Left ventricle myocardium inferior (tissue), 1 donor: ENCODE data around the gene IGSF21. TPM values are rescaled to one million over a fixed set of nuclear protein-coding genes. Genes with fewer than 3 reads are reported as not detected.

Experiments
- DNase-seq: peaks from one replicate; pipeline ENCODE4 v3.0.0-alpha.2; 2020
- H3K27ac ChIP-seq: fragments of 200-600 bp; replicated peaks from 2 replicates; pipeline ENCODE4 v1.8.0; 2021
- H3K27me3 ChIP-seq: fragments of 200-600 bp; 2 replicates; pipeline ENCODE4 v1.8.0; 2021; ENCODE audit warnings: low read depth
- H3K36me3 ChIP-seq: fragments of 200-600 bp; 2 replicates; pipeline ENCODE4 v1.8.0; 2021
- H3K4me1 ChIP-seq: fragments of 200-600 bp; 2 replicates; pipeline ENCODE4 v1.8.0; 2021
- H3K4me3 ChIP-seq: fragments of 200-600 bp; 2 replicates; pipeline ENCODE4 v1.8.0; 2021; ENCODE audit warnings: mild to moderate bottlenecking, moderate library complexity
- H3K9me3 ChIP-seq: fragments of 200-600 bp; replicated peaks from 2 replicates; pipeline ENCODE4 v1.8.0; 2021
- intact Hi-C: fragments of 100-400 bp; cut with micrococcal nuclease; formaldehyde crosslinking; loops from one replicate; pipeline ENCODE4 v1.11.0; 2022
- total RNA-seq: library from RNA; stranded (reverse); fragmentation: NEBNext Ultra II Directional; extraction: Animal tissue kit (Norgen Biotek cat#: 25700); gene quantifications from one replicate; pipeline ENCODE4 v1.2.1, GENCODE V29; 2021
- TF ChIP-seq, protein P1 (sequence below): fragments of 200-600 bp; IDR thresholded peaks from 2 replicates; pipeline ENCODE4 v1.8.0; 2021; ENCODE audit warnings: antibody characterized with exemption, mild to moderate bottlenecking, borderline replicate concordance
- donor health status: DM: no; HTN: yes; CAD: no; lungs with severe emphysema.

IGSF21 gene
- total RNA-seq, 1 donor from 2014 or later = 0.47 TPM

DNA sequence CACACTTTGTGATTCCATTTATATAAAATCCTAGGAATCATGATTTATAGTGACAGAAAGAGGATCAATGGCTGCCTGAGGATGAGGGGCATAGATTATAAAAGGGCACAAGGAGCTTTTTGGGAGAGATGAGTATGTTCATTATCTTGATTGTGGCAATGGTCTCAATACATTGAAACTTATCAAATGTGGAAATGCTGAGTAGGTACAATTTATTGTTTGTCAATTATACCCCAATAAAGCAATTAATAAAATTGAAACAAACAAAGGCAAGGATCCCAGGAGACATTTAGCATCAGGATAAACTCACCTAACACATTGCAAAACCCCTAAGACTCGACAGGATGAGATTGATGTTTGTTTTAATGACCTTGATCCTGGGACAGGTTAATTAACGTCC is 220.1 kb downstream of the IGSF21 start:
- no peaks in the 10 kb centered on the region for H3K4me1 ChIP-seq
- DNase-seq = no peak
- H3K27ac ChIP-seq = no peak overlapping the region
- no peak overlapping the region for H3K4me3 ChIP-seq
- no peaks in the 10 kb centered on the region for H3K36me3 ChIP-seq
- H3K27me3 ChIP-seq = peaks cover 93% of the 10 kb centered on the region
- intact Hi-C loops = no loop called here
- H3K9me3 ChIP-seq = no peaks in the 10 kb centered on the region
- TF ChIP-seq, protein P1, sequence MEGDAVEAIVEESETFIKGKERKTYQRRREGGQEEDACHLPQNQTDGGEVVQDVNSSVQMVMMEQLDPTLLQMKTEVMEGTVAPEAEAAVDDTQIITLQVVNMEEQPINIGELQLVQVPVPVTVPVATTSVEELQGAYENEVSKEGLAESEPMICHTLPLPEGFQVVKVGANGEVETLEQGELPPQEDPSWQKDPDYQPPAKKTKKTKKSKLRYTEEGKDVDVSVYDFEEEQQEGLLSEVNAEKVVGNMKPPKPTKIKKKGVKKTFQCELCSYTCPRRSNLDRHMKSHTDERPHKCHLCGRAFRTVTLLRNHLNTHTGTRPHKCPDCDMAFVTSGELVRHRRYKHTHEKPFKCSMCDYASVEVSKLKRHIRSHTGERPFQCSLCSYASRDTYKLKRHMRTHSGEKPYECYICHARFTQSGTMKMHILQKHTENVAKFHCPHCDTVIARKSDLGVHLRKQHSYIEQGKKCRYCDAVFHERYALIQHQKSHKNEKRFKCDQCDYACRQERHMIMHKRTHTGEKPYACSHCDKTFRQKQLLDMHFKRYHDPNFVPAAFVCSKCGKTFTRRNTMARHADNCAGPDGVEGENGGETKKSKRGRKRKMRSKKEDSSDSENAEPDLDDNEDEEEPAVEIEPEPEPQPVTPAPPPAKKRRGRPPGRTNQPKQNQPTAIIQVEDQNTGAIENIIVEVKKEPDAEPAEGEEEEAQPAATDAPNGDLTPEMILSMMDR = no peak

DNA sequence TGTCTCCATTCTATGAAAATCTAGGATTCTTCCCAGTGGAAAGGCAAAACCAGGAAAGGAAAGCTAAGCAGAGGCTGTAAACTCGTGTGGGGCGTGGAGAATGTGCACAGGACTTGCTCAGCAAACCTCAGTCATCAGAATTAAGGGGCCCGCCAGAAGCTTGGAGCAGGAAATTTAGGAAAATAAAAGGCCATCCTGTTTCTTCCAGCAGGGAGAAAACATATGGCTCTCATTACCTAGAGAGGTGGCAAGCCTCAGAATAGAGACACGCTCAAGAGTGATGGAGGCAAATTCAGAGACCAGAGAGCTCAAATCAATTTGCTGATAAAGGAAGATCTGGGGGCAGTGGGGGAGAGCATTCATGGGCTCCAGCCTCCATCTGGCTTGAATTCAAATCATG is 221.2 kb downstream of the IGSF21 start:
- no peak overlapping the region for H3K4me3 ChIP-seq
- no peak for DNase-seq
- no peaks in the 10 kb centered on the region for H3K9me3 ChIP-seq
- intact Hi-C loops = no loop called here
- H3K27me3 ChIP-seq = peaks cover 91% of the 10 kb centered on the region
- no peak overlapping the region for H3K27ac ChIP-seq
- H3K4me1 ChIP-seq = no peaks in the 10 kb centered on the region
- TF ChIP-seq, protein P1 = no peak
- H3K36me3 ChIP-seq = no peaks in the 10 kb centered on the region

DNA sequence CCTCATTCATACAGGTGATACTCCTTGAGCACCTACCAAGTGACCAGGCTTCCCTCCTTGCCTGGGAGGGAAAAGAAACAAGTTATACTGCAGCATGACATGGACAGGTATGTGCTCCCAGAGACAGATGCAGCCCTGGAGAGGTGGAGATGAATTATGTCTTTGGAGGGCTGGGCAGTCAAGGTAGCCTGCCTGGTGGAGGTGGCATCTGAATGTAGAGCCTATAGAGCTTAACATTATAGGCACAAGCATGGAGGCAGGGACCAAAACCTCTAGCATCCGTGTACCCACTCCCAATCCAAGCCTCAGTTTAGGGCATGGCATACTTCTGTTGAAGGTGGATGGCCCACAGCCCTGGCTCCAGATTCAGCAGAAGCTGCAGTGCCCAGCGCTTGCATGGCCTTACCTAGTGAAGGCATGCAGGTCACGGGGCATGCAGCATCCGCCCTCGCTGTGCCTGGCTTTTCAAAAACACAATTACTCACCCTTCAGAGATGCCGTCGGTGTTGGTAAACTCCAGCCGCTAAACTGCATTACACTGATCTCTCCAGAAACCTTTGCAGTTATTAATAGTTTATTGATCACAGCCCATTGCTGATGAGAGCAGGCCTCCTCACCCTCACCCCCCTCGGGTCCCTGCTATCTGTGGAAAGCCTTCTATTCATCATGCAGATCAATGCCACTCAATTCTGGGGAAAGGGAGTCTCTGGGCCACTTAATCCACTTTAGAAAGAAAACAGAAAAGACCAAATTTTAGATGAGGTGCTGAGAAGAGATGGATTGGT is 222.1 kb downstream of the IGSF21 start:
- Histone ChIP-seq H3K27me3 (peaks cover 91% of the 10 kb centered on the region), H3K4me1 (no peaks in the 10 kb centered on the region), H3K9me3 (no peaks in the 10 kb centered on the region), H3K36me3 (no peaks in the 10 kb centered on the region), H3K27ac (no peak overlapping the region), H3K4me3 (no peak overlapping the region)
- intact Hi-C loops = no loop called here
- DNase-seq = no peak
- TF ChIP-seq, protein P1 = no peak

DNA sequence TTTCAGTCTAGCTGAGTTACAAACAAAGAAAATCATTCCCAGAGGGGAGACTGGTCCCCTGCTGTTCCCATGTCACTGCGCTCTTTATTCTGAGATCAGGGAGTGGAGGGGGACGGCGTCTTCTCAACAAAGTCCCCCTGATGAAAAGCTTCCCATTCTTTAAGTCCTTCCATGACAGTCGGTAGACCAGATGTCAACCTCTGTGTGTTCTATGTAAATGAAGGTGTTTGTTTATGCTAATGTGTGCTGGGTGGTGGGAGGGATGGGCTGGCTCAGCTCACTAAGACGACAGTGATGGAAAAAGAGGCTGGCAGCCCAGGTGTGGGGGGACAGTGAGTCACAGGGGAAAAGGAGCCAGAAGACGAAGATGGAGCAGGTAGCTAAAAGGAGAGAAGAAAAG is 225.0 kb downstream of the IGSF21 start:
- TF ChIP-seq, protein P1 = no peak
- H3K9me3 ChIP-seq = no peaks in the 10 kb centered on the region

DNA sequence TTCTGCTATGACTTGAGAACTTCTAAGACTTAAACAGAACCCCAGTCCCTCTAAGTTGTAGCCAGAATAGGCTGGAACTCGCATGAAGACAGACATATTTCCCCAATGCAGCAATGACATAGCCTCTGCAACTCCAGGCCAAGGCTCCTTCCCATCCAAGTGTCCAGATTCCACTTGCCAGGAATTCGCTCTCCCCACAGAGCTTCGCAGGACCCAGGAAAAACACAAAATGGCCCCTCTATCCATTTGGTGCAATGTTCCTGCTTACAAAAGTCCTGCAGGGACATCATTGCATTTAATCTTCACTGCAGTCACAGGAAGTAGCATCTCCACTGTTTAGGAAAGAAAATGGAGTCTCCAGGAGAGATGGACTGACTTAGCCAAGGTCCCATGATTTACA is 225.6 kb downstream of the IGSF21 start:
- Histone ChIP-seq H3K4me1 (no peaks in the 10 kb centered on the region), H3K4me3 (no peak overlapping the region), H3K36me3 (no peaks in the 10 kb centered on the region), H3K27ac (no peak overlapping the region), H3K27me3 (peaks cover 96% of the 10 kb centered on the region), H3K9me3 (no peaks in the 10 kb centered on the region)
- DNase-seq = no peak
- intact Hi-C loops = no loop called here
- TF ChIP-seq, protein P1 = no peak

More for the DNA sequence above, 225.0 kb downstream of the IGSF21 start:
- DNase-seq = no peak
- Histone ChIP-seq H3K36me3 (no peaks in the 10 kb centered on the region), H3K27ac (no peak overlapping the region), H3K4me1 (no peaks in the 10 kb centered on the region), H3K4me3 (no peak overlapping the region), H3K27me3 (peaks cover 94% of the 10 kb centered on the region)
- intact Hi-C loops = no loop called here
